GM18867 (cell line): ENCODE measurements around the gene RPUSD3.
A peak's percentile ranks its signal among the peaks of the same experiment; 100 is the strongest.
"Not testable (repeated sequence)": the region's sequence is repeated elsewhere in the genome, so short reads cannot be mapped to it uniquely, and the experiment has no call there.

Experiments
- ATAC-seq: cut with Tn5 transposase; IDR thresholded peaks from one replicate; pipeline ENCODE4 v1.9.1; 2021; ENCODE audit warnings: mild to moderate bottlenecking, moderate library complexity; ENCODE audit not compliant: unreplicated experiment

Gene RPUSD3

GRCh38 chr3:9843715-9844438, at the start of gene RPUSD3:
Gene RPUSD3 (minus strand): TSS chr3:9844008. CDS start chr3:9843990, 18 bp downstream.
- peak; percentile 98 for ATAC-seq

GRCh38 chr3:9891072-9891622, 47.3 kb upstream of the RPUSD3 start:
- no peak for ATAC-seq

- peak; percentile 85 for ATAC-seq
Observed at GRCh38 chr3:9890249-9891071, 46.7 kb upstream of the RPUSD3 start, which contains the start of gene JAGN1. Gene JAGN1 (plus strand): TSS chr3:9890610. CDS start chr3:9890723, 113 bp downstream.

GRCh38 chr3:9889405-9889804, 45.6 kb upstream of the RPUSD3 start:
- no peak for ATAC-seq

- ATAC-seq, result no peak
Observed at GRCh38 chr3:9888540-9888939, 44.7 kb upstream of the RPUSD3 start.

- no peak for ATAC-seq
Observed at GRCh38 chr3:9887480-9887879, 43.7 kb upstream of the RPUSD3 start.

- no peak for ATAC-seq
Observed at GRCh38 chr3:9886328-9886727, 42.5 kb upstream of the RPUSD3 start.

- no peak for ATAC-seq
Observed at GRCh38 chr3:9884555-9885165, 40.9 kb upstream of the RPUSD3 start.

- ATAC-seq, result no peak
Observed at GRCh38 chr3:9883706-9884554, 40.1 kb upstream of the RPUSD3 start.

GRCh38 chr3:9881441-9881840, 37.6 kb upstream of the RPUSD3 start:
- ATAC-seq, result no peak

GRCh38 chr3:9879830-9880549, 36.2 kb upstream of the RPUSD3 start, which contains the start of gene CIDEC:
Gene CIDEC (minus strand): TSS chr3:9880253. CDS start chr3:9878486, 1,767 bp downstream.
- ATAC-seq, result no peak

GRCh38 chr3:9878700-9879099, 34.9 kb upstream of the RPUSD3 start:
- no peak for ATAC-seq

- ATAC-seq, result no peak
Observed at GRCh38 chr3:9876991-9877390, 33.2 kb upstream of the RPUSD3 start.

GRCh38 chr3:9876255-9876654, 32.4 kb upstream of the RPUSD3 start:
- ATAC-seq, result not testable (repeated sequence)

GRCh38 chr3:9875448-9875847, 31.6 kb upstream of the RPUSD3 start:
- ATAC-seq, result no peak

- ATAC-seq, result not testable (repeated sequence)
Observed at GRCh38 chr3:9872067-9872466, 28.3 kb upstream of the RPUSD3 start.

GRCh38 chr3:9870978-9871377, 27.2 kb upstream of the RPUSD3 start:
- no peak for ATAC-seq

- no peak for ATAC-seq
Observed at GRCh38 chr3:9869955-9870354, 26.1 kb upstream of the RPUSD3 start.

GRCh38 chr3:9867106-9867505, 23.3 kb upstream of the RPUSD3 start:
- ATAC-seq, result no peak

GRCh38 chr3:9866639-9867038, 22.8 kb upstream of the RPUSD3 start:
- no peak for ATAC-seq
